SK-N-SH (cell line): ENCODE data around the gene GUCY2C. TPM values are rescaled to one million over a fixed set of nuclear protein-coding genes. Genes with fewer than 3 reads are reported as not detected.
"Not testable (repeated sequence)": the region's sequence is repeated elsewhere in the genome, so short reads cannot be mapped to it uniquely, and the experiment has no call there.

Source experiments
- CTCF ChIA-PET: fragments of 300-600, 350-600 bp; formaldehyde crosslinking; extraction: SDS; loops from one replicate; lab custom pipeline; 2021; lab: Yijun Ruan, JAX
- POLR2A ChIA-PET: fragments of 350-600 bp; sonication (Branson Sonifier 250); formaldehyde crosslinking; extraction: SDS; loops from one replicate; lab custom pipeline; 2020; ENCODE audit warnings: antibody characterized with exemption, inconsistent platforms; lab: Yijun Ruan, JAX
- DNase-seq: peaks from one replicate; pipeline ENCODE4 v3.0.0; 2012
- H2AFZ ChIP-seq: fragments of 200-600 bp; sonication (generic); 2 replicates; pipeline ENCODE4 v1.8.1; 2016; ENCODE audit warnings: antibody characterized with exemption, mild to moderate bottlenecking, low read depth
- H3F3A ChIP-seq: fragments of 200-600 bp; sonication (generic); replicated peaks from 2 replicates; pipeline ENCODE3; 2016; ENCODE audit warnings: antibody characterized with exemption, mild to moderate bottlenecking; ENCODE audit not compliant: insufficient read depth
- H3K27ac ChIP-seq, 2 experiments: fragments of 200-500 bp in 1 of 2; fragments of 200-600 bp in 1 of 2; sonication (Bioruptor generic) in 1 of 2; sonication (generic), shearing (Covaris generic) in 1 of 2; 2 replicates each; pipeline versions ENCODE4 v1.5.1 to v1.6.1; 2014 to 2016; ENCODE audit warnings: low read depth in 2 of 2, inconsistent platforms in 1 of 2, low read length in 1 of 2, mild to moderate bottlenecking in 1 of 2, mixed read lengths in 1 of 2
- H3K27me3 ChIP-seq: fragments of 200-600 bp; sonication (generic), shearing (Covaris generic); 2 replicates; pipeline ENCODE4 v1.6.1; 2016; ENCODE audit warnings: mixed run types; ENCODE audit not compliant: insufficient read depth
- H3K36me3 ChIP-seq, 2 experiments: fragments of 200-500 bp in 1 of 2; fragments of 200-600 bp in 1 of 2; sonication (Bioruptor generic) in 1 of 2; sonication (generic) in 1 of 2; replicated peaks in 1 of 2; 2 replicates each; pipeline versions ENCODE3 to v1.5.1; 2014 to 2016; ENCODE audit warnings: low read length in 1 of 2, mild to moderate bottlenecking in 1 of 2; ENCODE audit not compliant: insufficient read depth in 2 of 2, control insufficient read depth in 1 of 2
- H3K4me1 ChIP-seq, 2 experiments: fragments of 200-500 bp in 1 of 2; fragments of 200-600 bp in 1 of 2; sonication (Bioruptor generic) in 1 of 2; sonication (generic), shearing (Covaris generic) in 1 of 2; 2 replicates each; pipeline versions ENCODE4 v1.5.1 to v1.6.1; 2014 to 2016; ENCODE audit warnings: low read depth in 1 of 2, low read length in 1 of 2, mixed run types in 1 of 2; ENCODE audit not compliant: insufficient read depth in 2 of 2, control insufficient read depth in 1 of 2
- H3K4me2 ChIP-seq: fragments of 200-600 bp; sonication (generic), shearing (Covaris generic); 2 replicates; pipeline ENCODE4 v1.6.1; 2017; ENCODE audit warnings: mixed run types
- H3K4me3 ChIP-seq, 2 experiments: fragments of 200-500 bp in 1 of 2; fragments of 200-600 bp in 1 of 2; sonication (Bioruptor generic) in 1 of 2; sonication (generic), shearing (Covaris generic) in 1 of 2; 2 replicates each; pipeline versions ENCODE4 v1.5.1 to v1.8.1; 2014 to 2016; ENCODE audit warnings: low read depth in 2 of 2, inconsistent platforms in 1 of 2, low read length in 1 of 2, mild to moderate bottlenecking in 1 of 2, mixed read lengths in 1 of 2, moderate library complexity in 1 of 2
- H3K79me2 ChIP-seq: fragments of 200-600 bp; sonication (generic); 2 replicates; pipeline ENCODE4 v1.8.1; 2017; ENCODE audit warnings: mild to moderate bottlenecking; ENCODE audit not compliant: insufficient read depth
- H3K9ac ChIP-seq: fragments of 200-600 bp; sonication (generic); 2 replicates; pipeline ENCODE4 v1.6.1; 2017; ENCODE audit warnings: mixed run types
- H3K9me2 ChIP-seq: fragments of 200-600 bp; sonication (generic); 2 replicates; pipeline ENCODE4 v1.6.1; 2017; ENCODE audit warnings: mixed run types
- H3K9me3 ChIP-seq: fragments of 200-600 bp; sonication (generic); 2 replicates; pipeline ENCODE4 v1.6.1; 2017; ENCODE audit warnings: mixed run types, mild to moderate bottlenecking, moderate library complexity
- H4K20me1 ChIP-seq: fragments of 200-600 bp; sonication (generic); 2 replicates; pipeline ENCODE4 v1.6.1; 2017; ENCODE audit warnings: mild to moderate bottlenecking, mixed run types; ENCODE audit not compliant: insufficient read depth
- CHD2 ChIP-seq: fragments of 150-350 bp; IDR thresholded peaks from 2 replicates; pipeline ENCODE4 v1.6.1; 2018; ENCODE audit warnings: low read length; ENCODE audit not compliant: partially characterized antibody
- EP300 ChIP-seq, 2 experiments: IDR thresholded peaks; 2 replicates each; pipeline versions ENCODE4 v1.4.0 to v1.6.1; 2012; ENCODE audit warnings: borderline replicate concordance in 1 of 2, low read depth in 1 of 2, low read length in 1 of 2
- FOSL2 ChIP-seq: IDR thresholded peaks from 2 replicates; pipeline ENCODE4 v1.4.0; 2012; ENCODE audit warnings: low read depth, mild to moderate bottlenecking, moderate library complexity, borderline replicate concordance
- FOXM1 ChIP-seq: IDR thresholded peaks from 2 replicates; pipeline ENCODE4 v1.4.0; 2012; ENCODE audit warnings: low read depth, mild to moderate bottlenecking
- GATA2 ChIP-seq: sonication (generic); formaldehyde crosslinking; IDR thresholded peaks from 2 replicates; pipeline ENCODE4 v1.5.0; 2020; ENCODE audit warnings: mild to moderate bottlenecking, missing genetic modification reagents
- MAX ChIP-seq: IDR thresholded peaks from 2 replicates; pipeline ENCODE4 v1.4.0; 2012; ENCODE audit warnings: low read depth
- MEF2A ChIP-seq: IDR thresholded peaks from 2 replicates; pipeline ENCODE4 v1.4.0; 2012; ENCODE audit warnings: low read depth, borderline replicate concordance
- MXI1 ChIP-seq: IDR thresholded peaks from 2 replicates; pipeline ENCODE4 v1.6.1; 2012; ENCODE audit warnings: mild to moderate bottlenecking, low read depth, low read length, improper control_type of control experiment
- NFIC ChIP-seq: IDR thresholded peaks from 2 replicates; pipeline ENCODE4 v1.4.0; 2012; ENCODE audit warnings: borderline replicate concordance
- PBX3 ChIP-seq: IDR thresholded peaks from 2 replicates; pipeline ENCODE4; 2012
- POLR2AphosphoS5 ChIP-seq: IDR thresholded peaks from 2 replicates; pipeline ENCODE4 v1.6.1; 2012; ENCODE audit warnings: low read depth, low read length
- RFX5 ChIP-seq: IDR thresholded peaks from 2 replicates; pipeline ENCODE4 v1.6.1; 2012; ENCODE audit warnings: mild to moderate bottlenecking, improper control_type of control experiment, low read length
- RXRA ChIP-seq: IDR thresholded peaks from 2 replicates; pipeline ENCODE4 v1.4.0; 2012; ENCODE audit warnings: low read depth, mild to moderate bottlenecking, borderline replicate concordance
- SIN3A ChIP-seq: IDR thresholded peaks from 2 replicates; pipeline ENCODE4 v1.6.1; 2012; ENCODE audit warnings: low read depth, mild to moderate bottlenecking, low read length, moderate library complexity, borderline replicate concordance
- TCF12 ChIP-seq: IDR thresholded peaks from 2 replicates; pipeline ENCODE4 v1.4.0; 2012
- YY1 ChIP-seq: IDR thresholded peaks from 2 replicates; pipeline ENCODE4 v1.4.0; 2012; ENCODE audit warnings: low read depth, mild to moderate bottlenecking
- ZBTB33 ChIP-seq: IDR thresholded peaks from 2 replicates; pipeline ENCODE4 v1.4.0; 2012; ENCODE audit warnings: low read depth, borderline replicate concordance
- WGBS: methylation state at CpG from one replicate; pipeline ENCODE4 v1.1.6; 2017; ENCODE audit warnings: low lambda C conversion rate; 5-methylcytosine and 5-hydroxymethylcytosine counted together
- polyA plus RNA-seq, 3 experiments: library from polyadenylated mRNA; depleted of rRNA; stranded (reverse); fragments of >200 nt; gene quantifications; 2 replicates each; pipeline ENCODE4 v1.2.3, GENCODE V29; 2012

Gene GUCY2C
- polyA plus RNA-seq, 1 of the 3 experiments (the other 2 are of a cell fraction) = not detected

GRCh38 chr12:14741942-14742341, 45.5 kb upstream of the GUCY2C start:
- H3K79me2 ChIP-seq = no peaks in the 10 kb centered on the region

GRCh38 chr12:14741153-14741552, 44.8 kb upstream of the GUCY2C start:
- Histone ChIP-seq H4K20me1 (no peaks in the 10 kb centered on the region), H3K79me2 (no peaks in the 10 kb centered on the region), H3K4me3 (no peak overlapping the region), H3F3A (no peaks in the 10 kb centered on the region), H3K9me3 (no peaks in the 10 kb centered on the region), H2AFZ (no peak overlapping the region), H3K36me3 (no peaks in the 10 kb centered on the region), H3K27me3 (no peaks in the 10 kb centered on the region), H3K4me2 (no peak overlapping the region)
- 76% methylated on average over 4 of the region's 4 CpGs for WGBS
- no peak for DNase-seq
- TF ChIP-seq FOSL2 = no peak
- no peak for TF ChIP-seq MEF2A
- no peak for TF ChIP-seq EP300 (IDR thresholded peaks at IDR 0.05; ENCODE audit: borderline replicate concordance in 1 of 2, low read depth in 1 of 2, low read length in 1 of 2)
- no peak for TF ChIP-seq SIN3A
- no peak for TF ChIP-seq TCF12
- no peak for TF ChIP-seq RFX5
- no peak for TF ChIP-seq RXRA
- no peak for TF ChIP-seq POLR2AphosphoS5
- TF ChIP-seq CHD2 = no peak
- no peak for TF ChIP-seq YY1
- TF ChIP-seq, all 33 proteins: peak for 0
- no peak overlapping the region for H3K9ac ChIP-seq
- H3K27ac ChIP-seq = no peak overlapping the region
- ChIA-PET CTCF (interaction anchor here (1.2 kb wide), 2 partner anchors 10 to 17 kb away, joined by 3 read pairs; no protein-coding TSS in a partner anchor), POLR2A (no interaction called here)
- no peaks in the 10 kb centered on the region for H3K4me1 ChIP-seq
- H3K9me2 ChIP-seq = no peaks in the 10 kb centered on the region

More at GRCh38 chr12:14741942-14742341, 45.5 kb upstream of the GUCY2C start:
- no peak overlapping the region for H2AFZ ChIP-seq
- no peaks in the 10 kb centered on the region for H3K9me2 ChIP-seq
- no peaks in the 10 kb centered on the region for H4K20me1 ChIP-seq
- no peak overlapping the region for H3K27ac ChIP-seq
- CTCF ChIA-PET = interaction anchor here (1.2 kb wide), 2 partner anchors 9 to 18 kb away, joined by 3 read pairs; no protein-coding TSS in a partner anchor
- H3K9ac ChIP-seq = no peak overlapping the region
- no peak for DNase-seq
- no peak overlapping the region for H3K4me3 ChIP-seq
- no peaks in the 10 kb centered on the region for H3K27me3 ChIP-seq
- H3K36me3 ChIP-seq = no peaks in the 10 kb centered on the region
- no peaks in the 10 kb centered on the region for H3K4me1 ChIP-seq
- TF ChIP-seq FOXM1 (no peak), MAX (no peak), EP300 (IDR thresholded peaks at IDR 0.05; ENCODE audit: borderline replicate concordance in 1 of 2, low read depth in 1 of 2, low read length in 1 of 2) (no peak), RXRA (no peak), NFIC (no peak), MXI1 (no peak), PBX3 (no peak), ZBTB33 (no peak), TCF12 (no peak), GATA2 (CRISPR knock-in tag) (no peak)
- 85% methylated on average over 2 of the region's 2 CpGs for WGBS
- H3F3A ChIP-seq = no peaks in the 10 kb centered on the region
- H3K4me2 ChIP-seq = no peak overlapping the region
- POLR2A ChIA-PET = no interaction called here
- H3K9me3 ChIP-seq = no peaks in the 10 kb centered on the region

GRCh38 chr12:14736441-14736840, 40.0 kb upstream of the GUCY2C start:
- CTCF ChIA-PET, H3K9me3 ChIP-seq, DNase-seq, H3K9me2 ChIP-seq, H3K36me3 ChIP-seq, H3K9ac ChIP-seq, H4K20me1 ChIP-seq, H3K27me3 ChIP-seq, H3K4me1 ChIP-seq, H3K27ac ChIP-seq, H3F3A ChIP-seq, H2AFZ ChIP-seq, H3K4me3 ChIP-seq, POLR2A ChIA-PET, H3K4me2 ChIP-seq, H3K79me2 ChIP-seq: not testable (repeated sequence)
- 81% methylated on average over 16 of the region's 16 CpGs for WGBS
